Pancreas (tissue), 10 donors: ENCODE data around the gene AOAH. TPM values are rescaled to one million over a fixed set of nuclear protein-coding genes. Genes with fewer than 3 reads are reported as not detected.

Experiments used
- ATAC-seq, 4 donors: fragments of 200-7000 bp; cut with Tn5 transposase; one replicate each; pipeline versions ENCODE4 v1.8.0 to v1.9.1; 2020; ENCODE audit warnings: mild to moderate bottlenecking in 4 of 4, moderate library complexity in 4 of 4
- DNase-seq, 6 donors: peaks; one replicate each; pipeline ENCODE4 v3.0.0-alpha.2; 2020
- FAIRE-seq: peaks from 2 replicates; lab custom pipeline; 2012; peaks lifted over from hg19 to GRCh38; lab: Jason Lieb, UNC
- H3K27ac ChIP-seq, 4 donors: fragments of 200-600 bp; sonication (generic); 1 replicate in 3 of 4; 2 replicates in 1 of 4; pipeline versions ENCODE4 v1.5.0 to v1.8.0; 2020
- H3K27me3 ChIP-seq, 4 donors: fragments of 200-600 bp; one replicate each; pipeline ENCODE4 v1.8.0; 2021
- H3K36me3 ChIP-seq, 3 donors: fragments of 200-600 bp; sonication (generic) in 1 of 3; one replicate each; pipeline versions ENCODE4 v1.5.0 to v1.8.0; 2020 to 2021
- H3K4me1 ChIP-seq, 3 donors: fragments of 200-600 bp; one replicate each; pipeline ENCODE4 v1.8.0; 2021
- H3K4me3 ChIP-seq, 4 donors: fragments of 200-600 bp; sonication (generic) in 2 of 4; one replicate each; pipeline versions ENCODE4 v1.5.0 to v1.8.0; 2020 to 2021
- H3K9me3 ChIP-seq, 4 donors: fragments of 200-600 bp; one replicate each; pipeline ENCODE4 v1.8.0; 2021
- WGBS, 2 donors: extraction: QIAGEN DNeasy Blood & Tissue Kit; methylation state at CpG; one replicate each; pipeline ENCODE4 v1.1.7; 2013; 5-methylcytosine and 5-hydroxymethylcytosine counted together
- intact Hi-C, 3 donors: fragments of 100-400 bp; cut with DNase I; formaldehyde crosslinking; loops; one replicate each; pipeline versions ENCODE4 v1.11.1 to v1.14.2; 2022
- polyA plus RNA-seq, 2 donors: library from polyadenylated mRNA; stranded (reverse); fragments of 200-250 nt; gene quantifications; one replicate each; pipeline ENCODE4 v1.2.3, GENCODE V29; 2013
- total RNA-seq, 6 donors: library from RNA; stranded (reverse); fragmentation: NEBNext Ultra II Directional in 4 of 6; extraction: Animal tissue kit (Norgen Biotek cat#: 25700) in 4 of 6; gene quantifications; one replicate each; pipeline versions ENCODE4 v1.2.1 to v1.2.4, GENCODE V29; 2021 to 2023
- TF ChIP-seq, protein P1 (sequence below), 4 donors: fragments of 200-600 bp; sonication (generic) in 3 of 4; IDR thresholded peaks; one replicate each; pipeline versions ENCODE4 v1.5.0 to v1.8.0; 2021; ENCODE audit warnings: antibody characterized with exemption in 4 of 4
- donor health status: healthy with polysubstance abuse.
- donor health status: DM: no; HTN: no; CAD: no; lungs with moderate emphysema.
- donor health status: DM: no; HTN: no; CAD: no.
- donor health status: control.
- donor health status: control.
- donor health status: Bipolar disorder and iron deficiency.
- donor health status: DM: yes; HTN: yes; CAD: no.
- donor health status: DM: no; HTN: no; CAD: no.
- donor health status: DM: no; HTN: no; CAD: no.
- donor health status: DM: yes; HTN: yes; CAD: no.

Gene AOAH
- total and polyA plus RNA-seq, 8 donors, result 0.79 to 9.0 (median 2.1) TPM

DNA sequence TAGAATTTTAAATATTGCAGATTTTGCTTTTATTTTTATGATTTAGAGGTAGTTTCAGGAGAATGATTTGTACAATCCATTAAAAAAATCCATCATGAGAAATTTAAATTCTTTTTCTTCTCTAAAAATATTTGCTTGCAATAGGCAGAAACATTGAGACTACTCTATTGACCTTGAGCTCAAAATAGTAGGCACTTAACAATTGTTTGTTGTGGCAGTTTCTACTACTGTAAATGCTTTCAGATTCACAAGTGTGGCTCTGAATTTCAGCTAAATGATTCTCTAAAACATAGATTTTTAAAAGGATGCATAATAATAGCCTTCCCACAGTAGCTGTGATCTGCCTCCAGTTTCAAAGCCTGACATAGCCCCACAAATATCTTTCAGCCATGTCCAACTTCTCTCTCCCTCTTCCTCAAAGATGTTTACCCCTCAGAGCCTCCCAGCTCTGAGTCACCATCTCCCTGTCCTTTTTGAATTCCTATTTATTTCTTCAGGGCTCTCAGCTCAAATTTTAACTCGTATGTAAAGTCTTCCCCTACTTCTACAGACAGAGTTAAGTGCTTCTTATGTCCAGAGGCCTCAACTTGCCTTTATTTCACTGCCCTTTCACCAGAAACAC lies 160.5 kb downstream of the AOAH start:
- H3K4me1 ChIP-seq, result peaks cover 7 to 33% (median 23%) of the 10 kb centered on the region in 3 donors
- no peak for DNase-seq
- WGBS, 2 donors, result 43 to 50% methylated on average over 1 of the region's 1 CpG
- intact Hi-C loops, result no loop called here
- TF ChIP-seq, protein P1, sequence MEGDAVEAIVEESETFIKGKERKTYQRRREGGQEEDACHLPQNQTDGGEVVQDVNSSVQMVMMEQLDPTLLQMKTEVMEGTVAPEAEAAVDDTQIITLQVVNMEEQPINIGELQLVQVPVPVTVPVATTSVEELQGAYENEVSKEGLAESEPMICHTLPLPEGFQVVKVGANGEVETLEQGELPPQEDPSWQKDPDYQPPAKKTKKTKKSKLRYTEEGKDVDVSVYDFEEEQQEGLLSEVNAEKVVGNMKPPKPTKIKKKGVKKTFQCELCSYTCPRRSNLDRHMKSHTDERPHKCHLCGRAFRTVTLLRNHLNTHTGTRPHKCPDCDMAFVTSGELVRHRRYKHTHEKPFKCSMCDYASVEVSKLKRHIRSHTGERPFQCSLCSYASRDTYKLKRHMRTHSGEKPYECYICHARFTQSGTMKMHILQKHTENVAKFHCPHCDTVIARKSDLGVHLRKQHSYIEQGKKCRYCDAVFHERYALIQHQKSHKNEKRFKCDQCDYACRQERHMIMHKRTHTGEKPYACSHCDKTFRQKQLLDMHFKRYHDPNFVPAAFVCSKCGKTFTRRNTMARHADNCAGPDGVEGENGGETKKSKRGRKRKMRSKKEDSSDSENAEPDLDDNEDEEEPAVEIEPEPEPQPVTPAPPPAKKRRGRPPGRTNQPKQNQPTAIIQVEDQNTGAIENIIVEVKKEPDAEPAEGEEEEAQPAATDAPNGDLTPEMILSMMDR (IDR thresholded peaks at IDR 0.05), result no peak
- no peaks in the 10 kb centered on the region for H3K27me3 ChIP-seq
- FAIRE-seq, result no peak
- ATAC-seq, result peak in 2 of 4 donors; percentile 40 to 54
- H3K9me3 ChIP-seq, result no peaks in the 10 kb centered on the region
- H3K4me3 ChIP-seq, result no peak overlapping the region
- no peaks in the 10 kb centered on the region for H3K36me3 ChIP-seq
- H3K27ac ChIP-seq, result peak overlapping the region in 1 of 4 donors; percentile 10

GRCh38 chr7:36562121-36562520 lies 162.2 kb downstream of the AOAH start:
- no peak for DNase-seq
- H3K9me3 ChIP-seq, result no peaks in the 10 kb centered on the region
- TF ChIP-seq, protein P1 (IDR thresholded peaks at IDR 0.05), result no peak
- no peak overlapping the region for H3K27ac ChIP-seq
- no peak for FAIRE-seq
- no peaks in the 10 kb centered on the region for H3K27me3 ChIP-seq
- no peak for ATAC-seq
- H3K4me3 ChIP-seq, result no peak overlapping the region
- H3K36me3 ChIP-seq, result no peaks in the 10 kb centered on the region
- WGBS, 2 donors, result 52 to 53% methylated on average over 2 of the region's 2 CpGs
- intact Hi-C loops, result no loop called here
- peaks cover 7 to 33% (median 23%) of the 10 kb centered on the region in 3 donors for H3K4me1 ChIP-seq

GRCh38 chr7:36549029-36549428 lies 175.3 kb downstream of the AOAH start:
- Histone ChIP-seq H3K27ac (no peak overlapping the region), H3K27me3 (no peaks in the 10 kb centered on the region), H3K4me1 (no peaks in the 10 kb centered on the region), H3K4me3 (no peak overlapping the region), H3K36me3 (no peaks in the 10 kb centered on the region), H3K9me3 (no peaks in the 10 kb centered on the region)
- intact Hi-C loops, result no loop called here
- WGBS, 2 donors, result 84 to 88% methylated on average over 2 of the region's 2 CpGs
- TF ChIP-seq, protein P1 (IDR thresholded peaks at IDR 0.05), result no peak
- FAIRE-seq (no peak), ATAC-seq (no peak), DNase-seq (no peak)

DNA sequence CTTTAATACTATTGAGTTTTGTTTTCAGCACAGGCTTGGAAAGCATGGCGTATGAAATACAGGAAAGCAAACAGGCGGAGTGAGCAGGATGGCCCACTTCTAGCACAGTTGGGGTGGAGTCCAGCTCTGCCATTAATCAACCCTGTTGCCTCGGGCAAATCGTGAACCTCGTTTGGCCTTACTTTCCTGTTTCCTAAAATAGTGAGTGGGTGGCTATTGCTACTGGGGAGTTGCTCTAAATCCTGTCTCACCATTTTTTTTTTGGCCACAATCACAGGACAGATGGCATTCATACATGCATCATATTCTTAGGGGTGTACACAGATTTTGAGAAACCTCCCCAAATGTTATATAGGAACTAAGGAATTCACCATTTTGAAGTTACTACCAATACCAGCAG lies 176.9 kb downstream of the AOAH start:
- ATAC-seq (no peak), DNase-seq (no peak), FAIRE-seq (no peak)
- no peaks in the 10 kb centered on the region for H3K4me1 ChIP-seq
- H3K36me3 ChIP-seq, result no peaks in the 10 kb centered on the region
- no peaks in the 10 kb centered on the region for H3K9me3 ChIP-seq
- TF ChIP-seq, protein P1 (IDR thresholded peaks at IDR 0.05), result no peak
- no peak overlapping the region for H3K4me3 ChIP-seq
- no peaks in the 10 kb centered on the region for H3K27me3 ChIP-seq
- no peak overlapping the region for H3K27ac ChIP-seq
- 67 to 69% methylated on average over 5 of the region's 5 CpGs for WGBS, 2 donors
- intact Hi-C loops, result no loop called here

DNA sequence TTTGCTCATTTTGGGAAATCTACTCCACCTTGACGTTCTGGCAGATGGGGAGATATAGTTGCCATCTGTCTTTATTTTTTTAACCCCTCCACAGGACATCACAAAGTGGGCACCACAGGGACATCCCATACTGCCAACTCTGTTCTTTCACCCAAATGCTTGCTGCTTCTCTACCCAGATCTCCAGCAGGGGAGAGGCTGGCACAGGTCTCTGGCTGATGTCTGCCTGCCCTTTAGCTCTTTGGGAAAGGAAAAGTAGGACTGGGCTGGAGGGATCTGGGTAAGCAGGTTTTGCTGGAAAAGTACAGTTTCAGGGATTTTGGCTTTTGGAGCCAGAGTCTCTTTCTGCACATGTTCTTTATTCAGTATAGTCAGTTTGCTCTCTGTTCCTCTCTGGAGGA lies 178.0 kb downstream of the AOAH start:
- Histone ChIP-seq H3K4me3 (no peak overlapping the region), H3K27ac (no peak overlapping the region), H3K4me1 (no peaks in the 10 kb centered on the region), H3K9me3 (no peaks in the 10 kb centered on the region), H3K36me3 (no peaks in the 10 kb centered on the region), H3K27me3 (no peaks in the 10 kb centered on the region)
- 18 to 28% methylated on average over 1 of the region's 1 CpG for WGBS, 2 donors
- intact Hi-C loops, result no loop called here
- DNase-seq (no peak), ATAC-seq (no peak), FAIRE-seq (no peak)
- TF ChIP-seq, protein P1 (IDR thresholded peaks at IDR 0.05), result no peak
